Amniotic epithelial cell (primary cell): ENCODE measurements around the gene UBR4.

Source experiments
- DNase-seq: peaks from one replicate; pipeline ENCODE4 v3.0.0-alpha.2; 2010; ENCODE audit warnings: low read depth

Gene UBR4

GRCh38 chr1:19036041-19036812 lies 173.8 kb downstream of the UBR4 start:
- DNase-seq: no peak

- no peak for DNase-seq
Measured at GRCh38 chr1:19035377-19036040, 174.6 kb downstream of the UBR4 start.

- no peak for DNase-seq
Measured at GRCh38 chr1:19034721-19035120, 175.3 kb downstream of the UBR4 start.

GRCh38 chr1:19033926-19034680 lies 176.0 kb downstream of the UBR4 start:
- no peak for DNase-seq

- DNase-seq: no peak
Measured at GRCh38 chr1:19033515-19033839, 176.6 kb downstream of the UBR4 start.

- no peak for DNase-seq
Measured at GRCh38 chr1:19032701-19033514, 177.2 kb downstream of the UBR4 start.

GRCh38 chr1:19032413-19032695 lies 177.7 kb downstream of the UBR4 start:
- DNase-seq: no peak

GRCh38 chr1:19029191-19030085 lies 180.6 kb downstream of the UBR4 start:
- no peak for DNase-seq

GRCh38 chr1:19028546-19029129 lies 181.4 kb downstream of the UBR4 start:
- DNase-seq: no peak

GRCh38 chr1:19028110-19028509 lies 182.0 kb downstream of the UBR4 start:
- DNase-seq: no peak
